Measurements from ENCODE around the gene KRTAP2-2.
"Not testable (repeated sequence)": the region's sequence is repeated elsewhere in the genome, so short reads cannot be mapped to it uniquely, and the experiment has no call there.

The KRTAP2-2 gene, protein sequence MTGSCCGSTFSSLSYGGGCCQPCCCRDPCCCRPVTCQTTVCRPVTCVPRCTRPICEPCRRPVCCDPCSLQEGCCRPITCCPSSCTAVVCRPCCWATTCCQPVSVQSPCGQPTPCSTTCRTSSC

GRCh38 chr17:41055130-41055529 lies at the start of gene KRTAP2-2:
Gene KRTAP2-2 (minus strand): TSS chr17:41055230. CDS start chr17:41055211, 19 bp downstream.
- TF ChIP-seq TEAD4, CEBPB, NFIC (IDR thresholded peaks at IDR 0.05): not testable (repeated sequence)

- TF ChIP-seq, protein P1, sequence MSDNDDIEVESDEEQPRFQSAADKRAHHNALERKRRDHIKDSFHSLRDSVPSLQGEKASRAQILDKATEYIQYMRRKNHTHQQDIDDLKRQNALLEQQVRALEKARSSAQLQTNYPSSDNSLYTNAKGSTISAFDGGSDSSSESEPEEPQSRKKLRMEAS (IDR thresholded peaks at IDR 0.05): no peak
- TF ChIP-seq NFIC (IDR thresholded peaks at IDR 0.05) (no peak), TEAD4 (IDR thresholded peaks at IDR 0.05) (no peak), EP300 (IDR thresholded peaks at IDR 0.05; ENCODE audit: borderline replicate concordance) (no peak)
- TF ChIP-seq, protein P2, sequence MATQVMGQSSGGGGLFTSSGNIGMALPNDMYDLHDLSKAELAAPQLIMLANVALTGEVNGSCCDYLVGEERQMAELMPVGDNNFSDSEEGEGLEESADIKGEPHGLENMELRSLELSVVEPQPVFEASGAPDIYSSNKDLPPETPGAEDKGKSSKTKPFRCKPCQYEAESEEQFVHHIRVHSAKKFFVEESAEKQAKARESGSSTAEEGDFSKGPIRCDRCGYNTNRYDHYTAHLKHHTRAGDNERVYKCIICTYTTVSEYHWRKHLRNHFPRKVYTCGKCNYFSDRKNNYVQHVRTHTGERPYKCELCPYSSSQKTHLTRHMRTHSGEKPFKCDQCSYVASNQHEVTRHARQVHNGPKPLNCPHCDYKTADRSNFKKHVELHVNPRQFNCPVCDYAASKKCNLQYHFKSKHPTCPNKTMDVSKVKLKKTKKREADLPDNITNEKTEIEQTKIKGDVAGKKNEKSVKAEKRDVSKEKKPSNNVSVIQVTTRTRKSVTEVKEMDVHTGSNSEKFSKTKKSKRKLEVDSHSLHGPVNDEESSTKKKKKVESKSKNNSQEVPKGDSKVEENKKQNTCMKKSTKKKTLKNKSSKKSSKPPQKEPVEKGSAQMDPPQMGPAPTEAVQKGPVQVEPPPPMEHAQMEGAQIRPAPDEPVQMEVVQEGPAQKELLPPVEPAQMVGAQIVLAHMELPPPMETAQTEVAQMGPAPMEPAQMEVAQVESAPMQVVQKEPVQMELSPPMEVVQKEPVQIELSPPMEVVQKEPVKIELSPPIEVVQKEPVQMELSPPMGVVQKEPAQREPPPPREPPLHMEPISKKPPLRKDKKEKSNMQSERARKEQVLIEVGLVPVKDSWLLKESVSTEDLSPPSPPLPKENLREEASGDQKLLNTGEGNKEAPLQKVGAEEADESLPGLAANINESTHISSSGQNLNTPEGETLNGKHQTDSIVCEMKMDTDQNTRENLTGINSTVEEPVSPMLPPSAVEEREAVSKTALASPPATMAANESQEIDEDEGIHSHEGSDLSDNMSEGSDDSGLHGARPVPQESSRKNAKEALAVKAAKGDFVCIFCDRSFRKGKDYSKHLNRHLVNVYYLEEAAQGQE (IDR thresholded peaks at IDR 0.05; ENCODE audit: low read depth): no peak
- TF ChIP-seq, protein P3, sequence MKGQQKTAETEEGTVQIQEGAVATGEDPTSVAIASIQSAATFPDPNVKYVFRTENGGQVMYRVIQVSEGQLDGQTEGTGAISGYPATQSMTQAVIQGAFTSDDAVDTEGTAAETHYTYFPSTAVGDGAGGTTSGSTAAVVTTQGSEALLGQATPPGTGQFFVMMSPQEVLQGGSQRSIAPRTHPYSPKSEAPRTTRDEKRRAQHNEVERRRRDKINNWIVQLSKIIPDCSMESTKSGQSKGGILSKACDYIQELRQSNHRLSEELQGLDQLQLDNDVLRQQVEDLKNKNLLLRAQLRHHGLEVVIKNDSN (IDR thresholded peaks at IDR 0.05): no peak
Observed at GRCh38 chr17:41103896-41104295, 48.9 kb upstream of the KRTAP2-2 start.

DNA sequence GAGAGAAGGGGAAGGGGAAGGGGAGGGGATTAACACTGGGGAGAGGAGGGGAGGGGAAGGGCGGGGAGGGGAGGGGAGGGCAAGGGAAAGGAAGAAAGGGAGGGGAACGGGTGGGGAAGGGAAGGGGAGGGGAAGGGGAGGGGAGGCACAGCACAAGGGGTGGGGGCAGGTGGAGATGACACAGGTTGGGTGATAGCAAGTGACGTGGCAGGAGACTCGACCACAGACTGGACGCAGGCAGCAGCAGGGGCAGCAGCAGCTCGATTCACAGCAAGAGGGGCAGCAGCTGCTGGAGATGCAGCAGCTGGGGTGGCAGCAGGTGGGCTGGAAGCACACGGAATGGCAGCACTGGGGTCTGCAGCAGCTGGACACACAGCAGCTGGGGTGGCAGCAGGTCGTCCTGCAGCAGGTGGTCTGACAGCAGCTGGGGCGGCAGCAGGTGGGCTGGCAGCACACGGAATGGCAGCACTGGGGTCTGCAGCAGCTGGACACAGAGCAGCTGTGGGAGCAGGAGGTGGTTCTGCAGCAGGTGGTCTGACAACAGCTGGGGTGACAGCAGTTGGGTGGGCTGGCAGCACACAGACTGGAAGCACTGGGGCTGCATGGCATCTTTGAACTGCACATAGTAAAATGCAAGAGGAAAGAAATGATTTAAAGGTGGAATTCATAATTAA lies 46.7 kb upstream of the KRTAP2-2 start, which contains the start of gene KRTAP4-16:
Gene KRTAP4-16, minus strand, starts transcription at position 624 of the 674 bp plus-strand sequence. Its CDS starts 0 bp downstream, at position 624.
- TF ChIP-seq, protein P1 (IDR thresholded peaks at IDR 0.05): no peak
- no peak for TF ChIP-seq ZBTB7A (IDR thresholded peaks at IDR 0.05; ENCODE audit: low read depth)
- TF ChIP-seq, protein P3 (IDR thresholded peaks at IDR 0.05): no peak
- TF ChIP-seq TEAD4 (IDR thresholded peaks at IDR 0.05): no peak
- TF ChIP-seq, protein P2 (IDR thresholded peaks at IDR 0.05; ENCODE audit: low read depth): no peak
- TF ChIP-seq CREB1 (IDR thresholded peaks at IDR 0.05; ENCODE audit: low read depth): no peak
- TF ChIP-seq CEBPB (IDR thresholded peaks at IDR 0.05): no peak
- TF ChIP-seq TAF1 (IDR thresholded peaks at IDR 0.05; ENCODE audit: low read depth): no peak
- TF ChIP-seq NFIC (IDR thresholded peaks at IDR 0.05): no peak
- TF ChIP-seq TCF12 (IDR thresholded peaks at IDR 0.05; ENCODE audit: low read depth): no peak
- no peak for TF ChIP-seq YY1 (IDR thresholded peaks at IDR 0.05; ENCODE audit: low read depth)
- TF ChIP-seq RAD21 (IDR thresholded peaks at IDR 0.05; ENCODE audit: low read depth): no peak

DNA sequence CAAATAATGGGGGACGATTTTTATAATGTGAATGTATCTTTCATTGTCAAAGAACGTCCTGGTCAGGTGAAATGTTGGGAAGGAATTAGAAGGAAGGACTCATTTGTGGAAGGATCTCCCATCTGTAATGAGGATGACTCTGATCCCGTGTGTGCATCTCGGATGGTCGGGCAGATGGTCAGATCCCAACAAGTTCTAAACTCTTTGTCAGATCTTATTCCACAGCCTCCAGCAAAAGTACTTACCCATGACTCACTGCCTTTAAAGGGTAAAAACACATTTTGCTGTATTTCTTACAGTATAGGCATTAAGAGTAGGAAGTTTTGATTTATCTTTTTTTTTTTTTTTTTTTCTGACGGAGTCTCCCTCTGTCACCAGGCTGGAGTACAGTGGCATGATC lies 43.5 kb upstream of the KRTAP2-2 start:
- TF ChIP-seq, protein P2 (IDR thresholded peaks at IDR 0.05; ENCODE audit: low read depth): no peak
- TF ChIP-seq TEAD4 (IDR thresholded peaks at IDR 0.05) (no peak), FOXM1 (IDR thresholded peaks at IDR 0.05; ENCODE audit: borderline replicate concordance, low read depth) (no peak)

- TF ChIP-seq YY1 (IDR thresholded peaks at IDR 0.05; ENCODE audit: low read depth): no peak
Observed at GRCh38 chr17:41098042-41098441, 43.0 kb upstream of the KRTAP2-2 start, which contains the start of gene KRTAP4-8. Gene KRTAP4-8 (minus strand): TSS chr17:41098142. CDS start chr17:41098084, 58 bp downstream.

Measured in Ishikawa (cell line).